HUES6 (cell line): ENCODE measurements around the gene IPPK.

Experiments
- H3K27ac ChIP-seq: 2 replicates; pipeline ENCODE4 v1.7.0; 2013; ENCODE audit warnings: low read depth, mild to moderate bottlenecking, low read length, inconsistent platforms
- H3K27me3 ChIP-seq: 2 replicates; pipeline ENCODE4 v1.6.1; 2013; ENCODE audit warnings: low read length; ENCODE audit not compliant: control insufficient read depth, insufficient read depth
- H3K36me3 ChIP-seq: 2 replicates; pipeline ENCODE4 v1.6.1; 2013; ENCODE audit warnings: low read length; ENCODE audit not compliant: control insufficient read depth, insufficient read depth
- H3K4me1 ChIP-seq: 2 replicates; pipeline ENCODE4 v1.6.1; 2013; ENCODE audit warnings: low read length; ENCODE audit not compliant: control insufficient read depth, insufficient read depth
- H3K4me3 ChIP-seq: 2 replicates; pipeline ENCODE4 v1.5.1; 2013; ENCODE audit warnings: low read depth, low read length
- H3K9ac ChIP-seq: one replicate; pipeline ENCODE4 v1.6.1; 2013; ENCODE audit warnings: mild to moderate bottlenecking, low read length
- H3K9me3 ChIP-seq: 2 replicates; pipeline ENCODE4 v1.6.1; 2013; ENCODE audit warnings: low read depth, low read length; ENCODE audit not compliant: control insufficient read depth, insufficient read depth

IPPK gene

GRCh38 chr9:92669890-92670708 is at the start of gene IPPK:
Gene IPPK (minus strand): TSS chr9:92670131. CDS start chr9:92669988, 143 bp downstream.
- Histone ChIP-seq H3K4me3 (peak within 1 kb of the TSS; percentile 98), H3K9me3 (no peaks in the 10 kb centered on the region), H3K27me3 (no peaks in the 10 kb centered on the region), H3K4me1 (peaks cover 3% of the 10 kb centered on the region; the same call in 1 of the 2 replicates), H3K9ac (peak within 1 kb of the TSS; percentile 94), H3K36me3 (peaks cover 6% of the 10 kb centered on the region; the same call in 1 of the 2 replicates), H3K27ac (peak within 1 kb of the TSS; percentile 84)

- Histone ChIP-seq H3K9me3 (no peaks in the 10 kb centered on the region), H3K9ac (no peak overlapping the region), H3K27me3 (no peaks in the 10 kb centered on the region), H3K27ac (no peak overlapping the region), H3K36me3 (peaks cover 87% of the 10 kb centered on the region), H3K4me1 (no peaks in the 10 kb centered on the region), H3K4me3 (no peak overlapping the region)
Observed at GRCh38 chr9:92719028-92719647, 49.2 kb upstream of the IPPK start.

GRCh38 chr9:92718086-92719001 is 48.4 kb upstream of the IPPK start:
- no peak overlapping the region for H3K27ac ChIP-seq
- no peaks in the 10 kb centered on the region for H3K4me1 ChIP-seq
- H3K27me3 ChIP-seq = no peaks in the 10 kb centered on the region
- H3K4me3 ChIP-seq = no peak overlapping the region
- H3K9me3 ChIP-seq = no peaks in the 10 kb centered on the region
- peaks cover 94% of the 10 kb centered on the region for H3K36me3 ChIP-seq
- H3K9ac ChIP-seq = no peak overlapping the region

- Histone ChIP-seq H3K9ac (no peak overlapping the region), H3K4me1 (no peaks in the 10 kb centered on the region), H3K9me3 (no peaks in the 10 kb centered on the region), H3K27ac (no peak overlapping the region), H3K27me3 (no peaks in the 10 kb centered on the region), H3K36me3 (peaks cover 94% of the 10 kb centered on the region), H3K4me3 (no peak overlapping the region)
Observed at GRCh38 chr9:92717201-92718085, 47.5 kb upstream of the IPPK start.

- Histone ChIP-seq H3K27ac (no peak overlapping the region), H3K9ac (no peak overlapping the region), H3K36me3 (peaks cover 93% of the 10 kb centered on the region), H3K4me3 (no peak overlapping the region), H3K4me1 (no peaks in the 10 kb centered on the region), H3K27me3 (no peaks in the 10 kb centered on the region), H3K9me3 (no peaks in the 10 kb centered on the region)
Observed at GRCh38 chr9:92716557-92716956, 46.6 kb upstream of the IPPK start.

GRCh38 chr9:92715488-92716231 is 45.7 kb upstream of the IPPK start:
- Histone ChIP-seq H3K36me3 (peaks cover 93% of the 10 kb centered on the region), H3K9me3 (no peaks in the 10 kb centered on the region), H3K4me1 (no peaks in the 10 kb centered on the region), H3K27ac (no peak overlapping the region), H3K27me3 (no peaks in the 10 kb centered on the region), H3K4me3 (no peak overlapping the region), H3K9ac (no peak overlapping the region)

- Histone ChIP-seq H3K9ac (no peak overlapping the region), H3K9me3 (no peaks in the 10 kb centered on the region), H3K4me3 (no peak overlapping the region), H3K27ac (no peak overlapping the region), H3K27me3 (no peaks in the 10 kb centered on the region), H3K36me3 (peaks cover 91% of the 10 kb centered on the region), H3K4me1 (no peaks in the 10 kb centered on the region)
Observed at GRCh38 chr9:92714787-92715487, 45.0 kb upstream of the IPPK start.

GRCh38 chr9:92714016-92714415 is 44.1 kb upstream of the IPPK start:
- Histone ChIP-seq H3K4me1 (no peaks in the 10 kb centered on the region), H3K36me3 (peaks cover 86% of the 10 kb centered on the region), H3K27ac (no peak overlapping the region), H3K27me3 (no peaks in the 10 kb centered on the region), H3K9ac (no peak overlapping the region), H3K9me3 (no peaks in the 10 kb centered on the region), H3K4me3 (no peak overlapping the region)

- Histone ChIP-seq H3K27me3 (no peaks in the 10 kb centered on the region), H3K9ac (no peak overlapping the region), H3K9me3 (no peaks in the 10 kb centered on the region), H3K36me3 (peaks cover 81% of the 10 kb centered on the region), H3K4me1 (no peaks in the 10 kb centered on the region), H3K4me3 (no peak overlapping the region), H3K27ac (no peak overlapping the region)
Observed at GRCh38 chr9:92713528-92713927, 43.6 kb upstream of the IPPK start.
